ENCODE measurements around the gene CCDC120.

GRCh38 chrX:49071877-49072711, 13.3 kb downstream of the CCDC120 start:
- TF ChIP-seq POLR2A (IDR thresholded peaks at IDR 0.05) (no peak), CTCF (IDR thresholded peaks at IDR 0.05) (no peak)
